ENCODE measurements around the gene NCAM2. TPM values are rescaled to one million over a fixed set of nuclear protein-coding genes. Genes with fewer than 3 reads are reported as not detected.

NCAM2 gene
- total and polyA plus RNA-seq, 2 donors (not counting 1 experiment from before 2014, with no cell fraction given) = 0.13 TPM; not detected in 1

- Mint-ChIP-seq H3K4me3 (no peak overlapping the region), H3K27me3 (no peaks in the 10 kb centered on the region), H3K27ac (no peak overlapping the region), H3K9me3 (ENCODE audit: insufficient read depth) (peaks cover 2% of the 10 kb centered on the region), H3K4me1 (no peaks in the 10 kb centered on the region)
- no peak overlapping the region for H3K27ac ChIP-seq (ENCODE audit: low read length in 2 of 2)
- intact Hi-C loops (cut with micrococcal nuclease) = no loop called here
- no peak for TF ChIP-seq EZH2 (IDR thresholded peaks at IDR 0.05; ENCODE audit: borderline replicate concordance, insufficient read depth, low read depth, low read length, poor library complexity, severe bottlenecking)
- no peak for TF ChIP-seq CTCF (IDR thresholded peaks at IDR 0.05)
- H3K9ac ChIP-seq (ENCODE audit: low read length) = no peak overlapping the region
- H3K4me2 ChIP-seq (replicated peaks; ENCODE audit: low read depth, low read length, poor library complexity, severe bottlenecking) = no peak overlapping the region
- POLR2A ChIA-PET = no interaction called here
- H3K9me3 ChIP-seq (ENCODE audit: control extremely low read depth in 1 of 3, control insufficient read depth in 2 of 3, insufficient read depth in 1 of 3, low read length in 2 of 3) = peaks cover 0 to 2% (median 0%) of the 10 kb centered on the region in 3 donors
- no CpG with 5 or more reads among the region's 1 CpG for WGBS (ENCODE audit: insufficient coverage)
- H4K20me1 ChIP-seq (ENCODE audit: control insufficient read depth, insufficient read depth, low read length, poor library complexity, severe bottlenecking) = no peaks in the 10 kb centered on the region
- DNase-seq (no peak), ATAC-seq (ENCODE audit: low read depth) (no peak)
- no peaks in the 10 kb centered on the region for H3K79me2 ChIP-seq (ENCODE audit: control insufficient read depth, insufficient read depth, low read length)
- no peaks in the 10 kb centered on the region for H3K27me3 ChIP-seq (replicated peaks in 1 of 4; ENCODE audit: control extremely low read depth in 1 of 4, control insufficient read depth in 3 of 4, insufficient read depth in 4 of 4, low read length in 3 of 4)
- H3K4me3 ChIP-seq (ENCODE audit: control extremely low read depth in 1 of 5, extremely low read depth in 1 of 5, insufficient read depth in 1 of 5, low read depth in 2 of 5, low read length in 4 of 5) = no peak overlapping the region
- H3K36me3 ChIP-seq (replicated peaks in 1 of 2; ENCODE audit: control extremely low read depth in 1 of 2, control insufficient read depth in 1 of 2, extremely low read depth in 1 of 2, insufficient read depth in 2 of 2, low read length in 1 of 2) = no peaks in the 10 kb centered on the region
- H2AFZ ChIP-seq (ENCODE audit: insufficient read depth, low read depth, low read length, poor library complexity, severe bottlenecking) = no peak overlapping the region
- no peaks in the 10 kb centered on the region for H3K4me1 ChIP-seq (ENCODE audit: control insufficient read depth in 2 of 2, insufficient read depth in 2 of 2, low read length in 2 of 2)
- CTCF ChIA-PET = no interaction called here
Measured at GRCh38 chr21:20965816-20966215, 32.4 kb upstream of the NCAM2 start.

- CTCF ChIA-PET = no interaction called here
Measured at GRCh38 chr21:20968391-20968790, 29.8 kb upstream of the NCAM2 start.

More at GRCh38 chr21:20968391-20968790, 29.8 kb upstream of the NCAM2 start:
- Histone ChIP-seq H3K9ac (ENCODE audit: low read length) (no peak overlapping the region), H3K27me3 (replicated peaks in 1 of 4; ENCODE audit: control extremely low read depth in 1 of 4, control insufficient read depth in 3 of 4, insufficient read depth in 4 of 4, low read length in 3 of 4) (no peaks in the 10 kb centered on the region), H3K36me3 (replicated peaks in 1 of 2; ENCODE audit: control extremely low read depth in 1 of 2, control insufficient read depth in 1 of 2, extremely low read depth in 1 of 2, insufficient read depth in 2 of 2, low read length in 1 of 2) (no peaks in the 10 kb centered on the region), H3K9me3 (ENCODE audit: control extremely low read depth in 1 of 3, control insufficient read depth in 2 of 3, insufficient read depth in 1 of 3, low read length in 2 of 3) (no peaks in the 10 kb centered on the region), H4K20me1 (ENCODE audit: control insufficient read depth, insufficient read depth, low read length, poor library complexity, severe bottlenecking) (no peaks in the 10 kb centered on the region), H3K27ac (ENCODE audit: low read length in 2 of 2) (no peak overlapping the region), H3K4me1 (ENCODE audit: control insufficient read depth in 2 of 2, insufficient read depth in 2 of 2, low read length in 2 of 2) (no peaks in the 10 kb centered on the region), H3K4me2 (replicated peaks; ENCODE audit: low read depth, low read length, poor library complexity, severe bottlenecking) (no peak overlapping the region), H3K4me3 (ENCODE audit: control extremely low read depth in 1 of 5, extremely low read depth in 1 of 5, insufficient read depth in 1 of 5, low read depth in 2 of 5, low read length in 4 of 5) (no peak overlapping the region), H2AFZ (ENCODE audit: insufficient read depth, low read depth, low read length, poor library complexity, severe bottlenecking) (no peak overlapping the region), H3K79me2 (ENCODE audit: control insufficient read depth, insufficient read depth, low read length) (no peaks in the 10 kb centered on the region)
- POLR2A ChIA-PET = no interaction called here
- H3K27me3 Mint-ChIP-seq = no peaks in the 10 kb centered on the region
- WGBS (ENCODE audit: insufficient coverage) = 100% methylated on average over 1 of the region's 4 CpGs
- no peaks in the 10 kb centered on the region for H3K4me1 Mint-ChIP-seq
- H3K9me3 Mint-ChIP-seq (ENCODE audit: insufficient read depth) = no peaks in the 10 kb centered on the region
- H3K27ac Mint-ChIP-seq = no peak overlapping the region
- H3K4me3 Mint-ChIP-seq = no peak overlapping the region
- TF ChIP-seq CTCF (IDR thresholded peaks at IDR 0.05) (no peak), EZH2 (IDR thresholded peaks at IDR 0.05; ENCODE audit: borderline replicate concordance, insufficient read depth, low read depth, low read length, poor library complexity, severe bottlenecking) (no peak)
- intact Hi-C loops (cut with micrococcal nuclease) = no loop called here
- DNase-seq (no peak), ATAC-seq (ENCODE audit: low read depth) (no peak)
